ENCODE data around the gene UFSP2. TPM values are rescaled to one million over a fixed set of nuclear protein-coding genes. Genes with fewer than 3 reads are reported as not detected.
A peak's percentile ranks its signal among the peaks of the same experiment; 100 is the strongest.

The UFSP2 gene, protein sequence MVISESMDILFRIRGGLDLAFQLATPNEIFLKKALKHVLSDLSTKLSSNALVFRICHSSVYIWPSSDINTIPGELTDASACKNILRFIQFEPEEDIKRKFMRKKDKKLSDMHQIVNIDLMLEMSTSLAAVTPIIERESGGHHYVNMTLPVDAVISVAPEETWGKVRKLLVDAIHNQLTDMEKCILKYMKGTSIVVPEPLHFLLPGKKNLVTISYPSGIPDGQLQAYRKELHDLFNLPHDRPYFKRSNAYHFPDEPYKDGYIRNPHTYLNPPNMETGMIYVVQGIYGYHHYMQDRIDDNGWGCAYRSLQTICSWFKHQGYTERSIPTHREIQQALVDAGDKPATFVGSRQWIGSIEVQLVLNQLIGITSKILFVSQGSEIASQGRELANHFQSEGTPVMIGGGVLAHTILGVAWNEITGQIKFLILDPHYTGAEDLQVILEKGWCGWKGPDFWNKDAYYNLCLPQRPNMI
- total RNA-seq: 10 to 100 TPM; 25.2 to 52.4 (median 35.1) TPM
- 10 to 100 TPM; 17.7 to 35.0 TPM for polyA plus RNA-seq
- long read RNA-seq, donor 1, transcript UFSP2-201 (12 exons, 1,630 nt): major isoform, 59 of 73 reads
- long read RNA-seq, donor 1, partial matches to known transcripts: 1 of 73 reads
- long read RNA-seq, donor 1, other reads (novel, unspliced or antisense): 13 of 73 reads
- long read RNA-seq, donor 2, transcript UFSP2-201 (12 exons, 1,630 nt): major isoform, 134 of 151 reads
- long read RNA-seq, donor 2, partial matches to known transcripts: 6 of 151 reads
- long read RNA-seq, donor 2, other reads (novel, unspliced or antisense): 8 of 151 reads
- long read RNA-seq, donor 3, transcript UFSP2-201 (12 exons, 1,630 nt): major isoform, 32 of 36 reads
- long read RNA-seq, donor 3, partial matches to known transcripts: 2 of 36 reads
- long read RNA-seq, donor 3, other reads (novel, unspliced or antisense): 2 of 36 reads

- intact Hi-C loops (cut with DNase I): loop anchor here in 7 of 10 donors (1.0 to 10.0 kb wide), 7 partner anchors 29 to 172 kb away; partner anchors contain the start of genes ANKRD37 (in 4 of the 7) and CCDC110 (in 1 of the 7)
- TF ChIP-seq CTCF (IDR thresholded peaks at IDR 0.05) (no peak), POLR2A (IDR thresholded peaks at IDR 0.05) (peak in 1 of 2 donors; percentile 82)
- peak; percentile 96 to 98 (median 97) for ATAC-seq
Measured at GRCh38 chr4:185425647-185426352, at the start of gene UFSP2. UFSP2 (minus strand) TSS chr4:185425964; CDS start chr4:185425868, 96 bp downstream.

GRCh38 chr4:185473247-185473646 lies 47.5 kb upstream of the UFSP2 start:
- TF ChIP-seq POLR2A (IDR thresholded peaks at IDR 0.05): no peak
- TF ChIP-seq CTCF (IDR thresholded peaks at IDR 0.05): no peak
- Histone ChIP-seq H3K27me3 (peaks cover 0 to 13% (median 0%) of the 10 kb centered on the region in 9 donors), H3K4me1 (peaks cover 0 to 17% (median 6%) of the 10 kb centered on the region in 12 donors), H3K36me3 (no peaks in the 10 kb centered on the region), H3K4me3 (no peak overlapping the region), H3K27ac (no peak overlapping the region), H3K9me3 (no peaks in the 10 kb centered on the region)
- ATAC-seq (no peak), DNase-seq (no peak)
- intact Hi-C loops (cut with DNase I): loop anchor here in 7 of 10 donors (2.0 to 10.0 kb wide), 8 partner anchors 46 to 562 kb away; partner anchors contain the start of gene UFSP2 (in 1 of the 7)
- 93 to 99% (median 98%) methylated on average over 8 of the region's 8 CpGs for WGBS, 4 donors

More at GRCh38 chr4:185425647-185426352, at the start of gene UFSP2:
- no peaks in the 10 kb centered on the region for H3K27me3 ChIP-seq
- peak within 1 kb of the TSS; percentile 84 to 99 (median 96) for H3K27ac ChIP-seq
- H3K4me3 ChIP-seq: peak within 1 kb of the TSS; percentile 73 to 96 (median 80)
- WGBS, 4 donors: 0 to 1% (median 0%) methylated on average over 49 to 66 of the region's 66 CpGs
- no peaks in the 10 kb centered on the region for H3K9me3 ChIP-seq
- H3K36me3 ChIP-seq: peaks cover 0 to 16% (median 11%) of the 10 kb centered on the region in 9 donors
- H3K4me1 ChIP-seq: peaks cover 0 to 41% (median 28%) of the 10 kb centered on the region in 12 donors
- peak; percentile 89 to 94 (median 90) for DNase-seq

DNA sequence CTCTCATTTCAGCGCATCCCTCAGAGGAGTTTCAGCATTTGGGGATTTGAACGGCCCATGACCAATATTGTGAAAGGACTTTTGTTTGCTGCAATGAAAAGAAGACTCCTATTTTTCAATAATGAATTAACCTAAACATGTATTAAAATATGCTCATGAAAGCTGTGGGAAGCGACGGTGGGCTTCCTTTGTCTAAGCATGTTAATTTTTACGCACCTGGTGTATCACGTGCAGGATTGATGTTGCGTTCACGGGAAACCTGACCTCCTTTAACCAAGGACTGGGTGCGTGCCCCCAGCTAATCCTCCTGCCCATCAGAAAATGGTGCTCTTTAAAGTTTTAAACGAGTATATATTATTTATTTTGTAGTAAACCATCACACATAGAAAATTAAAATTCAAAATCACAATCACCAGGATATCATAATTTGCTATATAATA lies 46.4 kb upstream of the UFSP2 start:
- Histone ChIP-seq H3K27ac (peak overlapping the region in 4 of 12 donors; percentile 69 to 83 (median 80)), H3K36me3 (no peaks in the 10 kb centered on the region), H3K27me3 (peaks cover 0 to 11% (median 0%) of the 10 kb centered on the region in 9 donors), H3K9me3 (no peaks in the 10 kb centered on the region), H3K4me3 (peak overlapping the region; percentile 68 to 97 (median 88)), H3K4me1 (peaks cover 0 to 17% (median 6%) of the 10 kb centered on the region in 12 donors)
- DNase-seq (no peak), ATAC-seq (no peak)
- intact Hi-C loops (cut with DNase I): loop anchor here in 7 of 10 donors (2.0 to 10.0 kb wide), 8 partner anchors 45 to 563 kb away; partner anchors contain the start of gene UFSP2 (in 1 of the 7)
- WGBS, 4 donors: 35 to 48% (median 45%) methylated on average over 10 of the region's 10 CpGs
- TF ChIP-seq POLR2A (IDR thresholded peaks at IDR 0.05) (no peak), CTCF (IDR thresholded peaks at IDR 0.05) (no peak)

Data from heart left ventricle (tissue), 16 donors.